Astrocyte of the spinal cord (primary cell): ENCODE results near the gene IRF2BP2.

ENCODE experiments used
- DNase-seq: peaks from one replicate; pipeline ENCODE4 v3.0.0; 2011; ENCODE audit warnings: low read depth, low spot score
- H3K4me3 ChIP-seq: 2 replicates; pipeline ENCODE4 v1.5.1; 2011; ENCODE audit warnings: low read depth, mild to moderate bottlenecking, low read length, moderate library complexity
- CTCF ChIP-seq: IDR thresholded peaks from 2 replicates; pipeline ENCODE4 v1.5.1; 2012; ENCODE audit warnings: low read depth, mild to moderate bottlenecking, low read length, inconsistent platforms
- in situ Hi-C: cut with HindIII; loops from 2 replicates; pipeline ENCODE4 v1.10.0; 2017; ENCODE audit warnings: low sequenced_read_pairs

The IRF2BP2 gene

DNA sequence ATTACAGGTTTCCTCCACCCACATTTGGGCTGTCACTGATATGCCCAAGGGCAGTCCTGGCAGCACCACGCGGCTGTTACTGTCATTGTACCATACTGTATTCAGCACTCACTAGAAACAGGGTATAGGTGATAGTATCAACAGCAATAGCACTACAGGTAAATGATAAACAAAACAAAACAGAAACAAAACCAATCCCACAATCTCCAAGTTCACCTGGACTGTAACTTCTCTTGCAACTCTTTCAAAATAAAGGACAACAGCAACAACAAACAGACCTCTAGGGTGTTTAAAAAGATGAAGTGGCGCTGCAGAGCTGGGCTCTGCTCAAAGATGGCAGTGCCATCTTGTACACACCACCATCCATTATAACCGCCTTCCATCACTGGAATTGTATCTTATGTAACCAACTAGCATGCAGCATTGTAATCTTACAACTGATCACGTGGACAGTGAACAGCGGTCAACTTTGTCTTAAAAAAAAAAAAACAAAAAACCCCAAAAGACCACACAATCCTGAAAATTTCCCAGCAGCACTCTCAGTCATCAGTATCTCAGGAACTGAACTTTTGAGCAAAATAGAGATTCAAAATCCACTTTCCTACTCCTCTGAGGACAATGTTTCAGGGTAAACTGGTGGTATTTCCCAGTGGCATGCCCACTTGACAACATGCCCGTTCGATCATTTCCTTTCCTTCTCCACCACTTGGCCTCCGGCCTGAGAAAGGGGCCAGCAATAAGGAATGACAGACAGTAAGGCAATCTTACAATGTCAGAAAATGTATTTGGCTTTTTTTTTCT is 3.8 kb downstream of the IRF2BP2 start:
- TF ChIP-seq CTCF: no peak
- in situ Hi-C loops: loop anchor here (25.0 kb wide), 1 partner anchor 356 kb away; no protein-coding TSS in a partner anchor
- peak; percentile 67 for DNase-seq
- peak overlapping the region; percentile 82 for H3K4me3 ChIP-seq

GRCh38 chr1:234605399-234605982 is 4.5 kb downstream of the IRF2BP2 start:
- H3K4me3 ChIP-seq: peak overlapping the region; percentile 82
- no peak for TF ChIP-seq CTCF
- in situ Hi-C loops: loop anchor here (25.0 kb wide), 1 partner anchor 357 kb away; no protein-coding TSS in a partner anchor
- no peak for DNase-seq

GRCh38 chr1:234604495-234605398 is 5.2 kb downstream of the IRF2BP2 start:
- no peak for TF ChIP-seq CTCF
- DNase-seq: peak; percentile 74
- in situ Hi-C loops: loop anchor here (25.0 kb wide), 1 partner anchor 358 kb away; no protein-coding TSS in a partner anchor

GRCh38 chr1:234603221-234604204 is 6.5 kb downstream of the IRF2BP2 start:
- peak; percentile 67 for DNase-seq
- peak overlapping the region; percentile 82 for H3K4me3 ChIP-seq
- in situ Hi-C loops: loop anchor here (25.0 kb wide), 1 partner anchor 359 kb away; no protein-coding TSS in a partner anchor
- no peak for TF ChIP-seq CTCF

More at GRCh38 chr1:234604495-234605398, 5.2 kb downstream of the IRF2BP2 start:
- peak overlapping the region; percentile 82 for H3K4me3 ChIP-seq

DNA sequence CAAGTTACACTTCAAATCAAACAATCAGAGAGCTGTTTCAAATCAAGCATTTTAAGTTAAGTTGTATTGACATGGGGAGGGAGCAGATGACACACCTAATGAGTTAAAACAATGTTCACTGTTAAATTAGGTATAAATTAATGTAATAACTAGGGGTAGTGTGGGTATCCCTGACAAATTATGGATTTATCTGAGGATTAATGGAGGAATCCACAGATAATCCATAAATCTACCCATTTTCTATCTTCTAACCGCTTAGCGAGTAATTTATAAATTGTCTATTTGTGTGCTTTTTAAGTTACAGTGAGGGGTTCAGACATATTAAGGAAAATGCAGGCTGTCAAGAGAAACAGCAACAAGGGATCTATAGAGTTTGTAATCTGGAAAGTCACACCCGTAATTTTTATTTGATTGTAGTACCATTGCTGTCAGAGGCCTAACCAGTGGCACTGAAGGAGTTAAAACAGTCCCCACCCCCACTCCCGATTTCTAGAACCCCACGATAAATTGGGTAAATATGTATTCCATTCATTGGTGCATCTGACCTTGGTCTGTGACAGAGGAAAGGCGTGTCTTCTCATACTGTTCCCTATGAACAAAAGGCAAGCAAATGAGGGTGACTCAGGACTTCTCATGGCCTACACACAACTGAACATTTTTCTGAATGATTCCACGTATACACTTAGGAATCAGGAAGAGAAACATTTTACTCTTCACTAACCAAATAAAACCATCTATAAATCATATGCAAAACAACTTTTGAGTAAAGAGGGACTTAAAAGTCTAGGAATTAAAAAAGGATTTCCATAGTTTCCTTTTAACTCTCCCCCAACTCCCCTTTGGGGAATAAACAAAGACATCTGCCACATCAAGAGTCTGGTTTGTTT is 7.4 kb downstream of the IRF2BP2 start:
- no peak for TF ChIP-seq CTCF
- in situ Hi-C loops: loop anchor here (25.0 kb wide), 1 partner anchor 360 kb away; no protein-coding TSS in a partner anchor
- peak overlapping the region; percentile 12 for H3K4me3 ChIP-seq
- DNase-seq: peak; percentile 96
